ENCODE data around the gene CTNNA3.
"Not testable (repeated sequence)": the region's sequence is repeated elsewhere in the genome, so short reads cannot be mapped to it uniquely, and the experiment has no call there.

The CTNNA3 gene

GRCh38 chr10:66336791-66337190 is 1359.2 kb downstream of the CTNNA3 start:
- DNase-seq = no peak

DNA sequence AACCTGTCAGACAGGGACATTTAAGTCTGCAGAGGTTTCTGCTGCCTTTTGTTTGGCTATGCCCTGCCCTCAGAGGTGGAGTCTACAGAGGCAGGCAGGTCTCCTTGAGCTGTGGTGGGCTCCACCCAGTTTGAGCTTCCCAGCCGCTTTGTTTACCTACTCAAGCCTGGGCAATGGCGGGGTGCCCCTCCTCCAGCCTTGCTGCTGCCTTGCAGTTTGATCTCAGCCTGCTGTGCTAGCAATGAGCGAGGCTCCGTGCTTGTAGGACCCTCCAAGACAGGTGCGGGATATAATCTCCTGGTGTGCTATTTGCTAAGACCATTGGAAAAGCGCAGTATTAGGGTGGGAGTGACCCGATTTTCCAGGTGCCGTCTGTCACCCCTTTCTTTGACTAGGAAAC is 1360.2 kb downstream of the CTNNA3 start:
- DNase-seq = not testable (repeated sequence)

DNA sequence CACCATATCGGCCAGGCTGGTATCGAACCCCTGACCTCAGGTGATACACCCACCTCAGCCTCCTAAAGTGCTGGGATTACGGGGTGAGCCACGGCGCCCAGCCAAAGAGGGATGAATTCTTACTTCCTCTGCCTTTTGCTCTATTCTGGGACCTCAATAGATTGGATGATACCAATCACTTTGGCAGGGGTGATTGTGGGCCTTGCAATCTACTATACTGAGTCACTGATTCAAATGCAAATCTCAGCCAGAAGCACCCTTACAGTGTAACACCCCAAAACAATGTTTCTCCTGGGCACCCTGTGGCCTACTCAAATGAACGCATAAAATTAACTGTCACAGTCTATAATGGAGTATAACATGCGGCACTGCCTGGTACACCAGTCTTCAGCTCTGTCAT is 1366.8 kb downstream of the CTNNA3 start:
- no peak for DNase-seq

GRCh38 chr10:66326876-66327275 is 1369.1 kb downstream of the CTNNA3 start:
- no peak for DNase-seq

DNA sequence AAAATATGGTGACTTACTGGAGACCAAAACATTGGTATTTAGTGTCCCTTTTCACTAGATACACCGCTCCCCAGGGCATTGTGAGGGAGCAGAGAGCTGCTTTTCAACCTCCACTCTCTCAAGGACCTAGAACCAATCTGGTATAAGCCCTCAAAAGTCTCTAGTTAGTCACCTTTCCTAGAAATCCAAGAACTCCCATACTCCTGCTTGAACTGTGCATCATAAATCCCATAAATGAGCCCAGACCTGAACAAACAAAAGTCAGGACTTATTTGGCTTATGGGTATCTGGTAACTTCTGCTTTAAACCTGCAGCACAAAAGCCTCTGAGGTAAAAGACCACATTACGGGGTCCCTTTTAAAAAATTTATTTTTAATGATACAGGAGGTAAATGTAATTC is 1373.2 kb downstream of the CTNNA3 start:
- no peak for DNase-seq

- no peak for DNase-seq
These were observed 1374.0 kb downstream of the CTNNA3 start for GRCh38 chr10:66321723-66322665.

DNA sequence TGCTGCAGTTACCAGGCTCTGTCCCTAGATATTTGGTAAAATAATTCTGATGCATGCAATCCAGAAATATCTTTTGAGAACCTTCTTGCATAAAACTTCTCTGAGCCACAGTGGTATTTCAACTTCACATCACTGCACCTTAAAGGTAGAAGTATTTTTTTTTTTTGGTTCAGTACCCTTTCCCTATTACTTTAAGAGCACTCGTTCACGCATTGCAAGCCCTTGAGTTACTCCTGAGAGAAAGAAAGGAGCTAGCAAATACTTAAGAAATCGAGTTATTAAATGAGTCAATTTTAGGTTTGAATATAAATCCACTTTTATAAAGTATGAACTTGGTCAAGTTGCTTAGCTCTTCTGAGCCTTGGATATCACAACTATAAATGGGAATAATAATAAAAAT is 1377.2 kb downstream of the CTNNA3 start:
- no peak for DNase-seq

- DNase-seq = no peak
These were observed 1388.2 kb downstream of the CTNNA3 start for GRCh38 chr10:66307826-66308225.

- no peak for DNase-seq
These were observed 1394.9 kb downstream of the CTNNA3 start for GRCh38 chr10:66301078-66301477.

DNA sequence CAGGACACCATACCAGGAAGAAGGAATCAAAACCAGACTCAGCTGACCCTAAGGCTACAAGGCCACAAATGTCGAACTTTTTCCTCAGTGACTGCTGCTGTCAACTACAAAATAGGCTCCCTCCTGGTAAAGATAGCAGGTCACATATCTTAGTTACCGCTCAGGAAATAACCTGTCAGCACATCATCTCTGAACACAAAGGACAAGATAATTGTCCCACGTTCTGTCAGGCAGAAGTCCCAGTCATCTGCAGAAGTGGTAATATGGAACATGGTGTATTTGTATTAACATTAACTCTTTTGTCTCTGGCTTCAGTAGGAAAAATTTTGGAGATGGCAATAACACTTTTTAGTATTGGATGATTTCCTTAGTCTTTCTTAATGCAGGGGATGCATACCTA is 1400.4 kb downstream of the CTNNA3 start:
- no peak for DNase-seq

GRCh38 chr10:66294538-66294937 is 1401.5 kb downstream of the CTNNA3 start:
- no peak for DNase-seq

- no peak for DNase-seq
These were observed 1403.1 kb downstream of the CTNNA3 start for GRCh38 chr10:66292922-66293321.

GRCh38 chr10:66292456-66292855 is 1403.5 kb downstream of the CTNNA3 start:
- DNase-seq = no peak

GRCh38 chr10:66291133-66291532 is 1404.9 kb downstream of the CTNNA3 start:
- no peak for DNase-seq

GRCh38 chr10:66284621-66285020 is 1411.4 kb downstream of the CTNNA3 start:
- no peak for DNase-seq

DNA sequence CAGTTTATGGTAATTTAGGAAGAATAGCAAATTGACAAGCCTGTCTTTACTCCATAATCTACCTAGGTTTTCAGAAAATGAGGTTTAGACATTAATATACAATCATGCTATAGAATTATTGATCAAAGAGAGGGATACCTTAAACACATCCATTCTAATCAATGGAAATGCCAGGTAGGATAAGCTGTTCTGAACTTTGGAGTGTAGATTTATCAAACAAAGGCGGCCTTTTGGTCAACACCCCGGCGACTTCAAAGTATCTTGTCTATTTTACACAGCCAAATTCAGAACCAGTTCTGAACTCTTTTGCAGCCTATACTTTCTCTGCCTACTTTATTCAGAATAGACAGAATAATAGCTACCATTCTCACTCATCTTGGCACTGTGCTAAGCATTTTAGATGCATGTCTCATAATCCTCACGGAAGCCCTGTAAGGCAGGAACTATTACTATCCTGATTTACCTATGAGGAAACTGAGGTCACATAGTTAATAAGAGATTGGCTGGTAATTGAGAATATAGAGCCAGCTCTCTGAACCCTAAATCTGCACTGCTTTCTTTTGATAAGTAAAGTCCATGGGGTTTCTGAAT is 1412.0 kb downstream of the CTNNA3 start:
- DNase-seq = no peak

DNA sequence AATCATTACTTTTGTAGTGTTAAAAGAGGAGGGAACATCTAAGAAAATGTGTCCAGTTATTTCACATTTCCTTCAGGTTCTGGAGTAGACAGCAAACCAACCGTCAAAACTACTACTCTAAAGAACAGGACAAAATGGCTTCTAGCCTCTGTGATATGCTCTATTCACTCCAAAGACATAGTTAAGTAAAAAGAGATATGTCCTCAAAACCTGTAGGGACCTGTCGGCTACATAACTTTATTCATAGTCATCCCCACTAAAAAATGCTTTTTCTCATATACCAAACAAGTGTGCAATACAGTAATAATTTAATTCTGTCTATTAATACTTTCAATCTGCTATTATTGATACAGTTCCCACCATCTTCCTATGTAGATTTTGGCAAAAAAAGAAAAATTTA is 1412.9 kb downstream of the CTNNA3 start:
- no peak for DNase-seq

DNA sequence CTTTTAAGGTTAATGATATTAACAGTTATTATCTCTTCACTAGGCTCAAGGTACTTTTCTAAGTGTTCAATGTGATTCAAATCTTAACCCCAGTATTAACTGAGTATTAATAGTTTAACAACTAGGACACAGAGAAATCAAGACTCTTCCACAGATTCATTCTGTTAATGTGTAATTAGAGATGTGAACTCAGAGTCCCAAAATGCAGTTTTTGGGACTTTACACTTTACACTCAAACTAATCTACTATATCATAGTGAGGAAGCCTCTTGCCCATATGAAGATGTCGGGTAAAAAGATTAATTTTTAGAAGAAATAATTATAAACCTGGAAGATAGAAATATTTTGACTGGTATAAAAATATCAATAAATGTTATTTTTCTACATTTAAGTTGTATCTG is 1414.7 kb downstream of the CTNNA3 start:
- no peak for DNase-seq

- DNase-seq = no peak
These were observed 1418.5 kb downstream of the CTNNA3 start for GRCh38 chr10:66277481-66277880.

- no peak for DNase-seq
These were observed 1422.0 kb downstream of the CTNNA3 start for GRCh38 chr10:66273966-66274519.

DNA sequence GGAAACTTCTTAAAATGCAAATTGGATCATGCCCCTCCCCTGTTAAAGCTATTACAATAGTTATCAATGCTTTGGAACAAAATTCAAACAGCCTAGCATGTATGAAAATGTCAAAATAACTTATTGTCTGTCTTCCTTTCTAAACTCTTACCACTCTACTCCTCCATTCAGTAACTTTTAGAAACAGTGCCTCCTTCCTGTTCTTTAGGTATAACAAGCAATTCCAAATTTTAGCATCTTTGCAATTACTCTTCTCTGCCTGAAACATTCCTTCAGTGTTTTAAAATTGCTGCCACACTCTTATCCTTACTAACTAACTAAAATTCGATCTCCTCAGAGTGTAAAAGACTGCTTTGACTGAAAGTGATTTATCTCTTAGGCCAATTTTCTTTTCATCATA is 1430.6 kb downstream of the CTNNA3 start:
- no peak for DNase-seq

- DNase-seq = no peak
These were observed 1436.2 kb downstream of the CTNNA3 start for GRCh38 chr10:66259836-66260235.

- no peak for DNase-seq
These were observed 1437.3 kb downstream of the CTNNA3 start for GRCh38 chr10:66258693-66259092.

- no peak for DNase-seq
These were observed 1438.2 kb downstream of the CTNNA3 start for GRCh38 chr10:66257801-66258200.

All from GDM1 (cell line).